Brain microvascular endothelial cell (primary cell): ENCODE results near the gene ADGRG3.

Experiments used
- DNase-seq: peaks from one replicate; pipeline ENCODE4 v3.0.0-alpha.2; 2020
- H3K27ac ChIP-seq: fragments of 250-450 bp; sonication (Bioruptor Pico); 2 replicates; pipeline ENCODE4 v1.5.1; 2020; ENCODE audit warnings: mild to moderate bottlenecking, moderate library complexity
- H3K27me3 ChIP-seq: fragments of 250-450 bp; sonication (Bioruptor Pico); replicated peaks from 2 replicates; pipeline ENCODE4 v1.5.1; 2020; ENCODE audit warnings: mild to moderate bottlenecking
- H3K36me3 ChIP-seq: fragments of 250-450 bp; sonication (Bioruptor Pico); replicated peaks from 2 replicates; pipeline ENCODE4 v1.5.1; 2020; ENCODE audit warnings: mild to moderate bottlenecking
- H3K4me3 ChIP-seq: 2 replicates; pipeline ENCODE4 v1.5.1; 2011; ENCODE audit warnings: low read depth, mild to moderate bottlenecking, control low read depth, low read length, moderate library complexity
- CTCF ChIP-seq: IDR thresholded peaks from 2 replicates; pipeline ENCODE4 v1.5.1; 2011; ENCODE audit warnings: low read depth, mild to moderate bottlenecking, moderate library complexity, low read length, control low read depth, inconsistent platforms; ENCODE audit errors: missing control alignments
- in situ Hi-C: cut with HindIII; loops from 2 replicates; pipeline ENCODE4 v1.10.0; 2017; ENCODE audit warnings: low sequenced_read_pairs, low pct_ligation_motif_present

The ADGRG3 gene

GRCh38 chr16:57732714-57733113, 64.6 kb downstream of the ADGRG3 start:
- no peak overlapping the region for H3K27ac ChIP-seq
- H3K4me3 ChIP-seq: no peak overlapping the region
- in situ Hi-C loops: no loop called here
- DNase-seq: no peak
- H3K36me3 ChIP-seq: no peaks in the 10 kb centered on the region
- TF ChIP-seq CTCF: no peak
- no peaks in the 10 kb centered on the region for H3K27me3 ChIP-seq

GRCh38 chr16:57734308-57734924, 66.3 kb downstream of the ADGRG3 start:
- Histone ChIP-seq H3K27me3 (no peaks in the 10 kb centered on the region), H3K27ac (peak overlapping the region; percentile 79), H3K4me3 (peak overlapping the region; percentile 84), H3K36me3 (no peaks in the 10 kb centered on the region)
- no peak for DNase-seq
- in situ Hi-C loops: no loop called here
- no peak for TF ChIP-seq CTCF

- peak overlapping the region; percentile 79 for H3K27ac ChIP-seq
- no peaks in the 10 kb centered on the region for H3K36me3 ChIP-seq
- DNase-seq: peak; percentile 100
- no peak for TF ChIP-seq CTCF
- H3K27me3 ChIP-seq: no peaks in the 10 kb centered on the region
- peak overlapping the region; percentile 93 for H3K4me3 ChIP-seq
- in situ Hi-C loops: no loop called here
Observed at GRCh38 chr16:57734925-57735754, 67.0 kb downstream of the ADGRG3 start.

GRCh38 chr16:57735755-57736418, 67.8 kb downstream of the ADGRG3 start, which contains the start of gene KATNB1:
TSS of gene KATNB1 (plus strand) at chr16:57735770. CDS start at chr16:57737244, 1,474 bp downstream.
- H3K36me3 ChIP-seq: no peaks in the 10 kb centered on the region
- DNase-seq: peak; percentile 22
- no peaks in the 10 kb centered on the region for H3K27me3 ChIP-seq
- no peak for TF ChIP-seq CTCF
- in situ Hi-C loops: no loop called here
- H3K27ac ChIP-seq: peak within 1 kb of the TSS; percentile 79
- H3K4me3 ChIP-seq: peak within 1 kb of the TSS; percentile 93

GRCh38 chr16:57736419-57737351, 68.6 kb downstream of the ADGRG3 start:
- in situ Hi-C loops: no loop called here
- TF ChIP-seq CTCF: peak; percentile 41
- Histone ChIP-seq H3K27ac (peak overlapping the region; percentile 78), H3K27me3 (no peaks in the 10 kb centered on the region), H3K36me3 (no peaks in the 10 kb centered on the region), H3K4me3 (peak overlapping the region; percentile 93)
- DNase-seq: peak; percentile 75
